K562 (cell line): ENCODE data around the gene OR13J1. TPM values are rescaled to one million over a fixed set of nuclear protein-coding genes. Genes with fewer than 3 reads are reported as not detected.

Experiments used
- DMBX1 ChIP-seq: fragments of 250-450 bp; sonication (Bioruptor Pico); IDR thresholded peaks from 2 replicates; pipeline ENCODE4 v1.8.0; 2022; ENCODE audit warnings: inconsistent platforms, mild to moderate bottlenecking, moderate library complexity, borderline replicate concordance
- EP300 ChIP-seq: IDR thresholded peaks from 2 replicates; pipeline ENCODE4 v1.6.1; 2012; ENCODE audit warnings: low read length, improper control_type of control experiment
- ETV5 ChIP-seq: sonication (generic); formaldehyde crosslinking; IDR thresholded peaks from 2 replicates; pipeline ENCODE4 v1.4.0; 2020; ENCODE audit warnings: low read depth, mild to moderate bottlenecking, missing genetic modification reagents
- FOXA1 ChIP-seq: fragments of 450-650 bp; IDR thresholded peaks from 2 replicates; pipeline ENCODE4 v1.6.1; 2016; ENCODE audit warnings: mild to moderate bottlenecking, borderline replicate concordance
- GABPA ChIP-seq: fragments of 200-800 bp; sonication (Bioruptor generic); conservative IDR thresholded peaks from 2 replicates; pipeline ENCODE4 v1.6.1; 2016; ENCODE audit warnings: low read depth, missing genetic modification characterization, missing compliant biosample characterization
- KLF16 ChIP-seq: IDR thresholded peaks from 2 replicates; pipeline ENCODE4 v1.6.1; 2016; ENCODE audit warnings: antibody characterized with exemption
- LEF1 ChIP-seq: fragments of 450-650 bp; IDR thresholded peaks from 2 replicates; pipeline ENCODE4 v1.6.1; 2016; ENCODE audit warnings: mild to moderate bottlenecking
- MEF2A ChIP-seq: IDR thresholded peaks from 2 replicates; pipeline ENCODE4 v1.6.1; 2011; ENCODE audit warnings: low read depth, mild to moderate bottlenecking, low read length, moderate library complexity; ENCODE audit not compliant: control insufficient read depth
- NR1H2 ChIP-seq: sonication (generic); formaldehyde crosslinking; IDR thresholded peaks from 2 replicates; pipeline ENCODE4 v1.4.0; 2020; ENCODE audit warnings: mild to moderate bottlenecking, missing genetic modification reagents
- PHB2 ChIP-seq: fragments of 450-650 bp; IDR thresholded peaks from 2 replicates; pipeline ENCODE4 v1.6.1; 2017; ENCODE audit warnings: low read depth
- POLR2A ChIP-seq: fragments of 450-650 bp; conservative IDR thresholded peaks from 2 replicates; pipeline ENCODE4 v1.6.1; 2016
- TARDBP ChIP-seq: fragments of 450-650 bp; IDR thresholded peaks from 2 replicates; pipeline ENCODE4 v1.6.1; 2016
- TEAD1 ChIP-seq, 2 experiments: fragments of 450-650 bp in 1 of 2; sonication (generic) in 1 of 2; formaldehyde crosslinking; IDR thresholded peaks; 2 replicates each; pipeline versions ENCODE4 v1.4.0 to v1.8.0; 2020 to 2022; ENCODE audit warnings: mild to moderate bottlenecking in 2 of 2, missing genetic modification reagents in 1 of 2
- ZKSCAN1 ChIP-seq: fragments of 150-350 bp; IDR thresholded peaks from 2 replicates; pipeline ENCODE4 v1.6.1; 2016; ENCODE audit warnings: low read depth, low read length
- ZNF23 ChIP-seq: fragments of 250-450 bp; sonication (Bioruptor Pico); IDR thresholded peaks from 2 replicates; pipeline ENCODE4 v1.4.0; 2020; ENCODE audit warnings: mild to moderate bottlenecking
- ZNF232 ChIP-seq: sonication (generic); formaldehyde crosslinking; IDR thresholded peaks from 2 replicates; pipeline ENCODE4 v1.8.0; 2022; ENCODE audit warnings: mild to moderate bottlenecking, missing genetic modification reagents
- ZNF695 ChIP-seq: fragments of 450-650 bp; formaldehyde crosslinking; IDR thresholded peaks from 2 replicates; pipeline ENCODE4 v1.4.0; 2020; ENCODE audit warnings: mild to moderate bottlenecking, moderate library complexity
- ZNF75A ChIP-seq: fragments of 450-650 bp; formaldehyde crosslinking; IDR thresholded peaks from 2 replicates; pipeline ENCODE4 v1.4.0; 2020; ENCODE audit warnings: mild to moderate bottlenecking
- polyA plus RNA-seq, 8 experiments: library from polyadenylated mRNA; depleted of rRNA in 4 of 8; stranded (reverse) in 5 of 8; unstranded in 3 of 8; fragments of >200 nt; fragmentation: Nextera tagmentation in 2 of 8; fragmentation: Illumina TruSeq in 1 of 8; extraction: Ambion mirVana in 2 of 8; extraction: Trizol in 1 of 8; gene quantifications; 2 replicates each; pipeline versions ENCODE4 v1.2.1 to v1.2.3, GENCODE V29; 2011 to 2014; ENCODE audit warnings: inconsistent platforms in 1 of 8, missing spikeins in 1 of 8
- total RNA-seq, 7 experiments: library from RNA; depleted of rRNA in 6 of 7; stranded (reverse); fragments of >200 nt in 6 of 7; fragmentation: Illumina TruSeq in 2 of 7; extraction: Trizol in 2 of 7; gene quantifications; 2 replicates each; pipeline versions ENCODE4 v1.2.1 to v1.2.3, GENCODE V29; 2011 to 2021; ENCODE audit warnings: low replicate concordance in 1 of 7
- TF ChIP-seq, protein P1 (sequence below), 2 experiments: fragments of 150-350 bp in 1 of 2; IDR thresholded peaks; 2 replicates each; pipeline ENCODE4 v1.6.1; 2012 to 2016; ENCODE audit warnings: low read depth in 2 of 2, low read length in 2 of 2, mild to moderate bottlenecking in 1 of 2, moderate library complexity in 1 of 2
- TF ChIP-seq, protein P2 (sequence below): sonication (generic); formaldehyde crosslinking; IDR thresholded peaks from 2 replicates; pipeline ENCODE4 v1.9.0; 2022; ENCODE audit warnings: mild to moderate bottlenecking, missing genetic modification reagents
- TF ChIP-seq, protein P3 (sequence below): fragments of 450-650 bp; formaldehyde crosslinking; IDR thresholded peaks from 2 replicates; pipeline ENCODE4 v1.4.0; 2022; ENCODE audit warnings: missing genetic modification characterization
- TF ChIP-seq, protein P4 (sequence below): sonication (generic); formaldehyde crosslinking; IDR thresholded peaks from 2 replicates; pipeline ENCODE4 v1.8.0; 2022; ENCODE audit warnings: mild to moderate bottlenecking, low read depth, missing genetic modification reagents
- TF ChIP-seq, protein P5 (sequence below), 2 experiments: fragments of 450-650 bp in 1 of 2; sonication (generic) in 1 of 2; formaldehyde crosslinking in 1 of 2; IDR thresholded peaks in 1 of 2; conservative IDR thresholded peaks in 1 of 2; 2 replicates each; pipeline versions ENCODE4 v1.6.1 to v1.8.1; 2016 to 2023; ENCODE audit warnings: mild to moderate bottlenecking in 2 of 2, moderate library complexity in 2 of 2, inconsistent platforms in 1 of 2, missing genetic modification reagents in 1 of 2

OR13J1 gene
- total and polyA plus RNA-seq, 9 of the 15 experiments (the other 6 are each of a cell fraction or from before 2014, with no cell fraction given): not detected

DNA sequence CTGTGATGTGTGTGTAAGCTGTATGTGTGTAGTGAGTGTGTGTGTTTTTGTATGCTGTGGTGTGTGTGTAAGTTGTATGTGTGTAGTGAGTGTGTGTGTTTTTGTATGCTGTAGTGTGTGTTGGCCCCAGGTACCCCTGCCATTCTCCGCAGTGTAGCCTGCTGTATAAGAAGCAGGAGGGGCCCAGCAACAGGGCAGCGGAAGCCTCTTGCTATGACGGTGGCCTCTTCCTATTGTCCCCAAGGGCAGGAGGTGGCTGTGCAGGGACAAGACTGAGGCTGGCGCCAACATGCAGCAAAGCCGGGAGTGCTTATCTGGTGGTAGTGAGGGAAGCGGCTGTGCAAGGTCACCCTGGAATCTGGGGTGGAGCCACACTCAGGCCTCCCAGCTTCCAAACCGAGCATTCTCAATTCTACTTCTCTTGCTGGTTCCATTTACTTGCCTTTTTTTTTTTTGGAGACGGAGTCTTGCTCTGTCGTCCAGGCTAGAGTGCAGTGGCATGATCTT, 44.2 kb upstream of the OR13J1 start (continued):
- TF ChIP-seq, protein P1, sequence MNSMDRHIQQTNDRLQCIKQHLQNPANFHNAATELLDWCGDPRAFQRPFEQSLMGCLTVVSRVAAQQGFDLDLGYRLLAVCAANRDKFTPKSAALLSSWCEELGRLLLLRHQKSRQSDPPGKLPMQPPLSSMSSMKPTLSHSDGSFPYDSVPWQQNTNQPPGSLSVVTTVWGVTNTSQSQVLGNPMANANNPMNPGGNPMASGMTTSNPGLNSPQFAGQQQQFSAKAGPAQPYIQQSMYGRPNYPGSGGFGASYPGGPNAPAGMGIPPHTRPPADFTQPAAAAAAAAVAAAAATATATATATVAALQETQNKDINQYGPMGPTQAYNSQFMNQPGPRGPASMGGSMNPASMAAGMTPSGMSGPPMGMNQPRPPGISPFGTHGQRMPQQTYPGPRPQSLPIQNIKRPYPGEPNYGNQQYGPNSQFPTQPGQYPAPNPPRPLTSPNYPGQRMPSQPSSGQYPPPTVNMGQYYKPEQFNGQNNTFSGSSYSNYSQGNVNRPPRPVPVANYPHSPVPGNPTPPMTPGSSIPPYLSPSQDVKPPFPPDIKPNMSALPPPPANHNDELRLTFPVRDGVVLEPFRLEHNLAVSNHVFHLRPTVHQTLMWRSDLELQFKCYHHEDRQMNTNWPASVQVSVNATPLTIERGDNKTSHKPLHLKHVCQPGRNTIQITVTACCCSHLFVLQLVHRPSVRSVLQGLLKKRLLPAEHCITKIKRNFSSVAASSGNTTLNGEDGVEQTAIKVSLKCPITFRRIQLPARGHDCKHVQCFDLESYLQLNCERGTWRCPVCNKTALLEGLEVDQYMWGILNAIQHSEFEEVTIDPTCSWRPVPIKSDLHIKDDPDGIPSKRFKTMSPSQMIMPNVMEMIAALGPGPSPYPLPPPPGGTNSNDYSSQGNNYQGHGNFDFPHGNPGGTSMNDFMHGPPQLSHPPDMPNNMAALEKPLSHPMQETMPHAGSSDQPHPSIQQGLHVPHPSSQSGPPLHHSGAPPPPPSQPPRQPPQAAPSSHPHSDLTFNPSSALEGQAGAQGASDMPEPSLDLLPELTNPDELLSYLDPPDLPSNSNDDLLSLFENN (IDR thresholded peaks at IDR 0.05; ENCODE audit: low read depth in 2 of 2, low read length in 2 of 2): no peak
- TF ChIP-seq FOXA1 (no peak), DMBX1 (CRISPR knock-in tag) (peak; percentile 51; the same call in 1 of the 2 replicates), ZNF695 (no peak), NR1H2 (CRISPR knock-in tag) (no peak), ZNF75A (no peak), ZKSCAN1 (0 out of 2 replicates have a peak, but pooled peaks have one; percentile 37), GABPA (tag) (peak; percentile 57; the same call in 1 of the 2 replicates), ZNF232 (CRISPR knock-in tag) (no peak), KLF16 (no peak), PHB2 (no peak), EP300 (peak; percentile 69), MEF2A (0 out of 2 replicates have a peak, but pooled peaks have one; percentile 4), ZNF23 (no peak), LEF1 (peak; percentile 84), POLR2A (peak; percentile 49), TEAD1 (CRISPR knock-in tag; IDR thresholded peaks at IDR 0.05) (peak in 1 of 2 experiments; percentile 87; a peak in 2 of 4 replicates), ETV5 (no peak), TARDBP (no peak)
- TF ChIP-seq, protein P2, sequence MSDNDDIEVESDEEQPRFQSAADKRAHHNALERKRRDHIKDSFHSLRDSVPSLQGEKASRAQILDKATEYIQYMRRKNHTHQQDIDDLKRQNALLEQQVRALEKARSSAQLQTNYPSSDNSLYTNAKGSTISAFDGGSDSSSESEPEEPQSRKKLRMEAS (CRISPR knock-in tag): peak; percentile 54; the same call in 1 of the 2 replicates
- TF ChIP-seq, protein P3, sequence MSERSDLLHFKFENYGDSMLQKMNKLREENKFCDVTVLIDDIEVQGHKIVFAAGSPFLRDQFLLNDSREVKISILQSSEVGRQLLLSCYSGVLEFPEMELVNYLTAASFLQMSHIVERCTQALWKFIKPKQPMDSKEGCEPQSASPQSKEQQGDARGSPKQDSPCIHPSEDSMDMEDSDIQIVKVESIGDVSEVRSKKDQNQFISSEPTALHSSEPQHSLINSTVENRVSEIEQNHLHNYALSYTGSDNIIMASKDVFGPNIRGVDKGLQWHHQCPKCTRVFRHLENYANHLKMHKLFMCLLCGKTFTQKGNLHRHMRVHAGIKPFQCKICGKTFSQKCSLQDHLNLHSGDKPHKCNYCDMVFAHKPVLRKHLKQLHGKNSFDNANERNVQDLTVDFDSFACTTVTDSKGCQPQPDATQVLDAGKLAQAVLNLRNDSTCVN (CRISPR knock-in tag): no peak
- TF ChIP-seq, protein P4, sequence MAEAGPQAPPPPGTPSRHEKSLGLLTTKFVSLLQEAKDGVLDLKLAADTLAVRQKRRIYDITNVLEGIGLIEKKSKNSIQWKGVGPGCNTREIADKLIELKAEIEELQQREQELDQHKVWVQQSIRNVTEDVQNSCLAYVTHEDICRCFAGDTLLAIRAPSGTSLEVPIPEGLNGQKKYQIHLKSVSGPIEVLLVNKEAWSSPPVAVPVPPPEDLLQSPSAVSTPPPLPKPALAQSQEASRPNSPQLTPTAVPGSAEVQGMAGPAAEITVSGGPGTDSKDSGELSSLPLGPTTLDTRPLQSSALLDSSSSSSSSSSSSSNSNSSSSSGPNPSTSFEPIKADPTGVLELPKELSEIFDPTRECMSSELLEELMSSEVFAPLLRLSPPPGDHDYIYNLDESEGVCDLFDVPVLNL (CRISPR knock-in tag): 0 out of 2 replicates have a peak, but pooled peaks have one; percentile 9
- TF ChIP-seq, protein P5, sequence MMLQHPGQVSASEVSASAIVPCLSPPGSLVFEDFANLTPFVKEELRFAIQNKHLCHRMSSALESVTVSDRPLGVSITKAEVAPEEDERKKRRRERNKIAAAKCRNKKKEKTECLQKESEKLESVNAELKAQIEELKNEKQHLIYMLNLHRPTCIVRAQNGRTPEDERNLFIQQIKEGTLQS (IDR thresholded peaks at IDR 0.05): no peak
- TF ChIP-seq, protein P5 (CRISPR knock-in tag; conservative IDR thresholded peaks at IDR 0.05): no peak
